PFSK-1 (cell line): ENCODE data around the gene PIK3AP1.

Experiments used
- POLR2AphosphoS5 ChIP-seq: IDR thresholded peaks from 2 replicates; pipeline ENCODE4 v1.6.1; 2012; ENCODE audit warnings: low read depth, mild to moderate bottlenecking, control low read depth, low read length, moderate library complexity
- SIN3A ChIP-seq: IDR thresholded peaks from 2 replicates; pipeline ENCODE4 v1.6.1; 2012; ENCODE audit warnings: mild to moderate bottlenecking, low read length, moderate library complexity, borderline replicate concordance; ENCODE audit not compliant: insufficient read depth
- TAF1 ChIP-seq: IDR thresholded peaks from 2 replicates; pipeline ENCODE4 v1.6.1; 2012; ENCODE audit warnings: low read length, control low read depth, borderline replicate concordance; ENCODE audit not compliant: insufficient read depth
- TF ChIP-seq, protein P1 (sequence below), 2 experiments: IDR thresholded peaks; 2 replicates each; pipeline versions ENCODE4 v1.6.1 to v1.8.0; 2011 to 2012; ENCODE audit warnings: low read depth in 2 of 2, low read length in 2 of 2, control low read depth in 1 of 2, inconsistent platforms in 1 of 2, mild to moderate bottlenecking in 1 of 2, moderate library complexity in 1 of 2; ENCODE audit not compliant: insufficient read depth in 1 of 2

GRCh38 chr10:96610817-96611216, 109.5 kb downstream of the PIK3AP1 start:
- TF ChIP-seq POLR2AphosphoS5 (no peak), TAF1 (no peak), SIN3A (no peak)
- TF ChIP-seq, protein P1, sequence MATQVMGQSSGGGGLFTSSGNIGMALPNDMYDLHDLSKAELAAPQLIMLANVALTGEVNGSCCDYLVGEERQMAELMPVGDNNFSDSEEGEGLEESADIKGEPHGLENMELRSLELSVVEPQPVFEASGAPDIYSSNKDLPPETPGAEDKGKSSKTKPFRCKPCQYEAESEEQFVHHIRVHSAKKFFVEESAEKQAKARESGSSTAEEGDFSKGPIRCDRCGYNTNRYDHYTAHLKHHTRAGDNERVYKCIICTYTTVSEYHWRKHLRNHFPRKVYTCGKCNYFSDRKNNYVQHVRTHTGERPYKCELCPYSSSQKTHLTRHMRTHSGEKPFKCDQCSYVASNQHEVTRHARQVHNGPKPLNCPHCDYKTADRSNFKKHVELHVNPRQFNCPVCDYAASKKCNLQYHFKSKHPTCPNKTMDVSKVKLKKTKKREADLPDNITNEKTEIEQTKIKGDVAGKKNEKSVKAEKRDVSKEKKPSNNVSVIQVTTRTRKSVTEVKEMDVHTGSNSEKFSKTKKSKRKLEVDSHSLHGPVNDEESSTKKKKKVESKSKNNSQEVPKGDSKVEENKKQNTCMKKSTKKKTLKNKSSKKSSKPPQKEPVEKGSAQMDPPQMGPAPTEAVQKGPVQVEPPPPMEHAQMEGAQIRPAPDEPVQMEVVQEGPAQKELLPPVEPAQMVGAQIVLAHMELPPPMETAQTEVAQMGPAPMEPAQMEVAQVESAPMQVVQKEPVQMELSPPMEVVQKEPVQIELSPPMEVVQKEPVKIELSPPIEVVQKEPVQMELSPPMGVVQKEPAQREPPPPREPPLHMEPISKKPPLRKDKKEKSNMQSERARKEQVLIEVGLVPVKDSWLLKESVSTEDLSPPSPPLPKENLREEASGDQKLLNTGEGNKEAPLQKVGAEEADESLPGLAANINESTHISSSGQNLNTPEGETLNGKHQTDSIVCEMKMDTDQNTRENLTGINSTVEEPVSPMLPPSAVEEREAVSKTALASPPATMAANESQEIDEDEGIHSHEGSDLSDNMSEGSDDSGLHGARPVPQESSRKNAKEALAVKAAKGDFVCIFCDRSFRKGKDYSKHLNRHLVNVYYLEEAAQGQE (IDR thresholded peaks at IDR 0.05; ENCODE audit: insufficient read depth in 1 of 2, low read depth in 2 of 2, low read length in 2 of 2), result no peak
